Stimulated activated CD4-positive, alpha-beta T cell treated with anti-CD3 and anti-CD28 coated beads, Interleukin-1b, Interleukin-23, amount 100 ng/mL, for 4 hours (primary cell): ENCODE results near the gene NF1.
"Not testable (repeated sequence)": the region's sequence is repeated elsewhere in the genome, so short reads cannot be mapped to it uniquely, and the experiment has no call there.

Experiments
- DNase-seq, 2 donors: peaks; one replicate each; pipeline ENCODE4 v3.0.0-alpha.2; 2020; ENCODE audit warnings: low read depth in 2 of 2

The NF1 gene

GRCh38 chr17:31089471-31089870 lies 5.3 kb upstream of the NF1 start:
- no peak for DNase-seq

GRCh38 chr17:31090650-31091049 lies 4.1 kb upstream of the NF1 start:
- not testable (repeated sequence) for DNase-seq

- DNase-seq: no peak
Observed at GRCh38 chr17:31092475-31093064, 2.2 kb upstream of the NF1 start.

GRCh38 chr17:31093866-31094599 lies 744 bp upstream of the NF1 start:
- no peak for DNase-seq

GRCh38 chr17:31095236-31096105 lies 694 bp downstream of the NF1 start:
- peak; percentile 12 to 17 for DNase-seq

GRCh38 chr17:31096106-31096436 lies 1.3 kb downstream of the NF1 start:
- DNase-seq: no peak

- DNase-seq: no peak
Observed at GRCh38 chr17:31099016-31099415, 4.2 kb downstream of the NF1 start.

- no peak for DNase-seq
Observed at GRCh38 chr17:31100840-31101459, 6.2 kb downstream of the NF1 start.

GRCh38 chr17:31101943-31102342 lies 7.2 kb downstream of the NF1 start:
- DNase-seq: no peak

- DNase-seq: no peak
Observed at GRCh38 chr17:31105991-31106390, 11.2 kb downstream of the NF1 start.

- DNase-seq: no peak
Observed at GRCh38 chr17:31111183-31111582, 16.4 kb downstream of the NF1 start.

- DNase-seq: no peak
Observed at GRCh38 chr17:31112001-31112661, 17.4 kb downstream of the NF1 start.

GRCh38 chr17:31113368-31113767 lies 18.6 kb downstream of the NF1 start:
- DNase-seq: not testable (repeated sequence)

- no peak for DNase-seq
Observed at GRCh38 chr17:31113939-31114338, 19.2 kb downstream of the NF1 start.

- no peak for DNase-seq
Observed at GRCh38 chr17:31114956-31115555, 20.3 kb downstream of the NF1 start.

- no peak for DNase-seq
Observed at GRCh38 chr17:31116167-31116566, 21.4 kb downstream of the NF1 start.

GRCh38 chr17:31122746-31123145 lies 28.0 kb downstream of the NF1 start:
- no peak for DNase-seq

- DNase-seq: no peak
Observed at GRCh38 chr17:31126318-31126717, 31.5 kb downstream of the NF1 start.

- DNase-seq: no peak
Observed at GRCh38 chr17:31128241-31128640, 33.5 kb downstream of the NF1 start.

- DNase-seq: no peak
Observed at GRCh38 chr17:31130286-31131224, 35.8 kb downstream of the NF1 start.
